ENCODE measurements around the gene TNS2. TPM values are rescaled to one million over a fixed set of nuclear protein-coding genes. Genes with fewer than 3 reads are reported as not detected.
"Not testable (repeated sequence)": the region's sequence is repeated elsewhere in the genome, so short reads cannot be mapped to it uniquely, and the experiment has no call there.

TNS2 gene
- total RNA-seq: 1 to 10 TPM in 1 of 2 donors, under 1 TPM in 1; 0.69 to 4.6 TPM

- Mint-ChIP-seq H3K4me3 (peak within 1 kb of the TSS; percentile 53), H3K9me3 (no peaks in the 10 kb centered on the region), H3K27ac (peak within 1 kb of the TSS; percentile 61), H3K4me1 (peaks cover 16% of the 10 kb centered on the region), H3K36me3 (ENCODE audit: low read depth) (no peaks in the 10 kb centered on the region), H3K27me3 (no peaks in the 10 kb centered on the region)
- no peak for ATAC-seq (replicated peaks)
Observed at GRCh38 chr12:53049571-53050318, at the start of gene TNS2. TSS of gene TNS2 (plus strand) at chr12:53050065. CDS start at chr12:53050186, 121 bp downstream.

GRCh38 chr12:53004178-53004577 lies 45.7 kb upstream of the TNS2 start:
- Mint-ChIP-seq H3K4me3 (peak overlapping the region; percentile 100), H3K4me1 (peaks cover 8% of the 10 kb centered on the region), H3K27ac (no peak overlapping the region), H3K27me3 (peaks cover 5% of the 10 kb centered on the region), H3K9me3 (no peaks in the 10 kb centered on the region), H3K36me3 (ENCODE audit: low read depth) (peaks cover 33% of the 10 kb centered on the region)
- no peak for ATAC-seq (replicated peaks)

- H3K27ac Mint-ChIP-seq: no peak overlapping the region
- peaks cover 5% of the 10 kb centered on the region for H3K27me3 Mint-ChIP-seq
- H3K4me1 Mint-ChIP-seq: peaks cover 9% of the 10 kb centered on the region
- H3K36me3 Mint-ChIP-seq (ENCODE audit: low read depth): peaks cover 37% of the 10 kb centered on the region
- H3K4me3 Mint-ChIP-seq: peak overlapping the region; percentile 100
- no peaks in the 10 kb centered on the region for H3K9me3 Mint-ChIP-seq
- no peak for ATAC-seq (replicated peaks)
Observed at GRCh38 chr12:53004582-53004981, 45.3 kb upstream of the TNS2 start.

GRCh38 chr12:53005215-53005985 lies 44.5 kb upstream of the TNS2 start:
- ATAC-seq (replicated peaks): no peak
- H3K4me3 Mint-ChIP-seq: peak overlapping the region; percentile 100
- H3K36me3 Mint-ChIP-seq (ENCODE audit: low read depth): peaks cover 46% of the 10 kb centered on the region
- no peaks in the 10 kb centered on the region for H3K9me3 Mint-ChIP-seq
- H3K27ac Mint-ChIP-seq: peak overlapping the region; percentile 99
- no peaks in the 10 kb centered on the region for H3K27me3 Mint-ChIP-seq
- peaks cover 17% of the 10 kb centered on the region for H3K4me1 Mint-ChIP-seq

GRCh38 chr12:53005986-53006809 lies 43.7 kb upstream of the TNS2 start, which contains the start of gene EIF4B:
TSS of gene EIF4B (plus strand) at chr12:53006456. CDS start at chr12:53006484, 28 bp downstream.
- Mint-ChIP-seq H3K4me3 (peak within 1 kb of the TSS; percentile 100), H3K36me3 (ENCODE audit: low read depth) (peaks cover 54% of the 10 kb centered on the region), H3K27ac (peak within 1 kb of the TSS; percentile 99), H3K4me1 (peaks cover 19% of the 10 kb centered on the region), H3K27me3 (no peaks in the 10 kb centered on the region), H3K9me3 (no peaks in the 10 kb centered on the region)
- peak; percentile 94 for ATAC-seq (replicated peaks)

GRCh38 chr12:53006810-53007309 lies 43.0 kb upstream of the TNS2 start:
- ATAC-seq (replicated peaks): peak; percentile 25
- Mint-ChIP-seq H3K9me3 (no peaks in the 10 kb centered on the region), H3K4me1 (peaks cover 23% of the 10 kb centered on the region), H3K27ac (peak overlapping the region; percentile 99), H3K27me3 (no peaks in the 10 kb centered on the region), H3K36me3 (ENCODE audit: low read depth) (peaks cover 60% of the 10 kb centered on the region), H3K4me3 (peak overlapping the region; percentile 100)

- Mint-ChIP-seq H3K27ac (peak overlapping the region; percentile 99), H3K4me1 (peaks cover 24% of the 10 kb centered on the region), H3K4me3 (peak overlapping the region; percentile 100), H3K9me3 (no peaks in the 10 kb centered on the region), H3K27me3 (no peaks in the 10 kb centered on the region), H3K36me3 (ENCODE audit: low read depth) (peaks cover 65% of the 10 kb centered on the region)
- ATAC-seq (replicated peaks): no peak
Observed at GRCh38 chr12:53007343-53007742, 42.5 kb upstream of the TNS2 start.

GRCh38 chr12:53008760-53009159 lies 41.1 kb upstream of the TNS2 start:
- not testable (repeated sequence) for H3K27me3 Mint-ChIP-seq; ATAC-seq (replicated peaks); H3K9me3 Mint-ChIP-seq
- H3K27ac Mint-ChIP-seq: peak overlapping the region; percentile 54
- H3K4me3 Mint-ChIP-seq: peak overlapping the region; percentile 100
- H3K36me3 Mint-ChIP-seq (ENCODE audit: low read depth): peaks cover 77% of the 10 kb centered on the region
- peaks cover 24% of the 10 kb centered on the region for H3K4me1 Mint-ChIP-seq

- H3K36me3 Mint-ChIP-seq (ENCODE audit: low read depth): peaks cover 98% of the 10 kb centered on the region
- no peaks in the 10 kb centered on the region for H3K9me3 Mint-ChIP-seq
- H3K4me1 Mint-ChIP-seq: peaks cover 20% of the 10 kb centered on the region
- H3K27me3 Mint-ChIP-seq: no peaks in the 10 kb centered on the region
- no peak for ATAC-seq (replicated peaks)
- H3K4me3 Mint-ChIP-seq: peak overlapping the region; percentile 100
- H3K27ac Mint-ChIP-seq: no peak overlapping the region
Observed at GRCh38 chr12:53010955-53011354, 38.9 kb upstream of the TNS2 start.

GRCh38 chr12:53011889-53012288 lies 38.0 kb upstream of the TNS2 start:
- H3K36me3 Mint-ChIP-seq (ENCODE audit: low read depth): peaks cover 98% of the 10 kb centered on the region
- no peaks in the 10 kb centered on the region for H3K27me3 Mint-ChIP-seq
- peak overlapping the region; percentile 47 for H3K4me3 Mint-ChIP-seq
- H3K4me1 Mint-ChIP-seq: peaks cover 18% of the 10 kb centered on the region
- H3K9me3 Mint-ChIP-seq: no peaks in the 10 kb centered on the region
- no peak for ATAC-seq (replicated peaks)
- no peak overlapping the region for H3K27ac Mint-ChIP-seq

- Mint-ChIP-seq H3K27me3 (no peaks in the 10 kb centered on the region), H3K9me3 (no peaks in the 10 kb centered on the region), H3K36me3 (ENCODE audit: low read depth) (peaks cover 98% of the 10 kb centered on the region), H3K4me1 (peaks cover 16% of the 10 kb centered on the region), H3K27ac (no peak overlapping the region), H3K4me3 (peak overlapping the region; percentile 9)
- ATAC-seq (replicated peaks): no peak
Observed at GRCh38 chr12:53012928-53013327, 36.9 kb upstream of the TNS2 start.

- Mint-ChIP-seq H3K4me1 (peaks cover 14% of the 10 kb centered on the region), H3K36me3 (ENCODE audit: low read depth) (peaks cover 98% of the 10 kb centered on the region), H3K4me3 (peak overlapping the region; percentile 13), H3K27ac (peak overlapping the region; percentile 4), H3K27me3 (no peaks in the 10 kb centered on the region), H3K9me3 (no peaks in the 10 kb centered on the region)
- peak; percentile 61 for ATAC-seq (replicated peaks)
Observed at GRCh38 chr12:53014709-53015108, 35.2 kb upstream of the TNS2 start.

GRCh38 chr12:53025250-53025649 lies 24.6 kb upstream of the TNS2 start:
- H3K36me3 Mint-ChIP-seq (ENCODE audit: low read depth): peaks cover 99% of the 10 kb centered on the region
- H3K4me3 Mint-ChIP-seq: no peak overlapping the region
- ATAC-seq (replicated peaks): no peak
- H3K27ac Mint-ChIP-seq: no peak overlapping the region
- H3K9me3 Mint-ChIP-seq: no peaks in the 10 kb centered on the region
- no peaks in the 10 kb centered on the region for H3K27me3 Mint-ChIP-seq
- H3K4me1 Mint-ChIP-seq: peaks cover 8% of the 10 kb centered on the region

GRCh38 chr12:53027014-53027413 lies 22.9 kb upstream of the TNS2 start:
- H3K4me3 Mint-ChIP-seq; H3K9me3 Mint-ChIP-seq; H3K27ac Mint-ChIP-seq; ATAC-seq (replicated peaks); H3K27me3 Mint-ChIP-seq: not testable (repeated sequence)
- Mint-ChIP-seq H3K4me1 (peaks cover 14% of the 10 kb centered on the region), H3K36me3 (ENCODE audit: low read depth) (peaks cover 99% of the 10 kb centered on the region)

All from activated T-helper 17 cell treated with anti-CD3 and anti-CD28 coated beads, Interleukin-2, amount 50 U/mL, for 72 hours (primary cell).